Fibroblast of peridontal ligament (primary cell): ENCODE measurements around the gene ROR2.

Experiments used
- DNase-seq: peaks from one replicate; pipeline ENCODE4 v3.0.0-alpha.2; 2010; ENCODE audit errors: extremely low read depth

Gene ROR2

GRCh38 chr9:91900797-91901177 is 49.2 kb downstream of the ROR2 start:
- DNase-seq: no peak

GRCh38 chr9:91900055-91900796 is 49.8 kb downstream of the ROR2 start:
- no peak for DNase-seq

- no peak for DNase-seq
Observed at GRCh38 chr9:91899594-91899993, 50.4 kb downstream of the ROR2 start.

GRCh38 chr9:91899219-91899563 is 50.8 kb downstream of the ROR2 start:
- no peak for DNase-seq

- DNase-seq: no peak
Observed at GRCh38 chr9:91898451-91899218, 51.4 kb downstream of the ROR2 start.

- no peak for DNase-seq
Observed at GRCh38 chr9:91897201-91897600, 52.8 kb downstream of the ROR2 start.

GRCh38 chr9:91896513-91897121 is 53.4 kb downstream of the ROR2 start:
- DNase-seq: peak; percentile 2

GRCh38 chr9:91896097-91896496 is 53.9 kb downstream of the ROR2 start:
- DNase-seq: no peak

- DNase-seq: no peak
Observed at GRCh38 chr9:91894536-91894935, 55.5 kb downstream of the ROR2 start.

- DNase-seq: no peak
Observed at GRCh38 chr9:91894023-91894422, 56.0 kb downstream of the ROR2 start.

GRCh38 chr9:91891915-91892314 is 58.1 kb downstream of the ROR2 start:
- DNase-seq: no peak

GRCh38 chr9:91890662-91891061 is 59.4 kb downstream of the ROR2 start:
- DNase-seq: no peak

GRCh38 chr9:91889161-91889911 is 60.7 kb downstream of the ROR2 start:
- no peak for DNase-seq

GRCh38 chr9:91886414-91887076 is 63.5 kb downstream of the ROR2 start:
- DNase-seq: no peak

- DNase-seq: no peak
Observed at GRCh38 chr9:91885746-91886413, 64.1 kb downstream of the ROR2 start.

GRCh38 chr9:91884696-91885687 is 65.0 kb downstream of the ROR2 start:
- no peak for DNase-seq

GRCh38 chr9:91884153-91884552 is 65.9 kb downstream of the ROR2 start:
- no peak for DNase-seq

GRCh38 chr9:91883503-91883902 is 66.5 kb downstream of the ROR2 start:
- no peak for DNase-seq

- no peak for DNase-seq
Observed at GRCh38 chr9:91882627-91883026, 67.4 kb downstream of the ROR2 start.

GRCh38 chr9:91880378-91880972 is 69.6 kb downstream of the ROR2 start:
- no peak for DNase-seq
